KOPT-K1 (cell line): Measurements from ENCODE around the gene COPS3.
"Not testable (repeated sequence)": the region's sequence is repeated elsewhere in the genome, so short reads cannot be mapped to it uniquely, and the experiment has no call there.

ENCODE experiments used
- H3K27ac ChIP-seq: fragments of 200-600 bp; sonication (generic); 2 replicates; pipeline ENCODE4 v1.5.1; 2016; ENCODE audit warnings: antibody characterized with exemption, mild to moderate bottlenecking, low read depth, low read length; ENCODE audit not compliant: poor library complexity, severe bottlenecking
- H3K36me3 ChIP-seq: fragments of 200-600 bp; sonication (generic); 2 replicates; pipeline ENCODE4 v1.5.1; 2017; ENCODE audit warnings: antibody characterized with exemption, mild to moderate bottlenecking, low read length, moderate library complexity; ENCODE audit not compliant: insufficient read depth
- H3K9me3 ChIP-seq: fragments of 200-600 bp; sonication (generic); 2 replicates; pipeline ENCODE4 v1.5.1; 2017; ENCODE audit warnings: antibody characterized with exemption, low read length, mild to moderate bottlenecking; ENCODE audit not compliant: insufficient read depth, poor library complexity, severe bottlenecking

COPS3 gene

DNA sequence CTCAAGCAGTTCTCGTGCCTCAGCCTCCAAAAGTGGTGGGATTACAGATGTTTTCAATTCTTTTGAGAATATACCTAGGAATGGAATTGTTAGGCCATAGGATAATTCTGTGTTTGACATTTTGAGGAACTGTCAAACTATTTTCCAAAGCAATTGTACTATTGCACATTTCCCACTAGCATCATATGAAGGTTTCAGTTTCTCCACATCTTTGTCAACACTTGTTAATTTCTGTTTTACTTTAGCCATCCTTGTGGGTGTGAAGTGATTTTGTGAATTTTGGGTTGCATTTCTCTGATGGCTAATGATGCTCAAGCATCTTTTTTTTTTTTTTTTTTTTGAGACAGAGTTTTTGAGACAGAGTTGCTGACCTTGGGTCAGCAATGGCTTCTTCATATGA lies 28.3 kb upstream of the COPS3 start:
- Histone ChIP-seq H3K36me3 (peaks cover 38% of the 10 kb centered on the region), H3K9me3 (no peaks in the 10 kb centered on the region), H3K27ac (no peak overlapping the region)

DNA sequence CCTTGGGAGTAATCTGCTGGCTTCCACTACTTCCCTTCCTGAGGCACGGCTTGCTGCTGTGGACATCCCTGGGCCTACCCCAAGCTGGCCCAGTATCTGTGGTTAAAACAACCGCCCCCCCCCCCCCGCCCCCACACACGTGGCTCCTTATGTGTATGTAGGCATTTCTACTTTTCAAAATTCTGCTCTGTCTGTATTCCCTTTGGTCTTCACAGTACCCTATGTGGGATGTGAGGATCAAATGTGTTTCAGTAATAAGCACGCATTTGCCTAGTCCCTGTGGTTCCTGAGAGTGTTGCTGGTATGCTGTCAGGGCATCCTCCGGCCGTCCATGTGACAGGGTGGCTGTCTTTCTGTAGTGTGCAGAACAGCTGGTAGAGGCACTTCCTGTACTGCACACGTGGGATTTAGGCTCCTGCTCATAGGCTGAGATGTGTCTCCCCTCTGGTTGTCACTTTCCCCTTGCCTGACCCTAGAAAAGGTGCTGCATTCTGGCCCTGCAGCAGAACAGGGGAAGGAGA lies 24.3 kb upstream of the COPS3 start:
- Histone ChIP-seq H3K9me3 (no peaks in the 10 kb centered on the region), H3K27ac (peak overlapping the region; percentile 92), H3K36me3 (peaks cover 20% of the 10 kb centered on the region)

DNA sequence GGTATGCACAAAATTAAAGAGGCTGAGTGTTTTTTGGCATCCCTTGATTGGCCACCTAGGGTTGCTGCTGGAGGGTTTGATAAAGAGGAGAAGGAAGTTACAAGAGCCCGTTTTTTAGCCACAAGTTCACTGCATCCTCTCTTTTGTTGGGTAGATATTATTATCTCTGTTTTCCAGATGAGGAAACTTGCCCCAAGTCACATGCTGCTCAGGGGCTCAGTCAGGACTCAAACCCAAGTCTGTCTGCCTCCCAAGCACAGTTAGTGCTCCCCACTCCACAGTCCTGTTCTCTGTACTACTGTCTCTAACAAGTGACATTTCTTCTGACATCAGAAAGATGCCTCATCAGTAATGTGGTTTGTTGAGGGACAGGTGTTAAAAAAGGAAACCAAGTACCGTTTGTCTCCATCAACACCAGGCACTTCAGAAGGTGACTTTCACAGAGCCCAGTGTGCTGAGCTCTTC lies 23.5 kb upstream of the COPS3 start:
- Histone ChIP-seq H3K9me3 (no peaks in the 10 kb centered on the region), H3K36me3 (peaks cover 16% of the 10 kb centered on the region), H3K27ac (peak overlapping the region; percentile 92)

DNA sequence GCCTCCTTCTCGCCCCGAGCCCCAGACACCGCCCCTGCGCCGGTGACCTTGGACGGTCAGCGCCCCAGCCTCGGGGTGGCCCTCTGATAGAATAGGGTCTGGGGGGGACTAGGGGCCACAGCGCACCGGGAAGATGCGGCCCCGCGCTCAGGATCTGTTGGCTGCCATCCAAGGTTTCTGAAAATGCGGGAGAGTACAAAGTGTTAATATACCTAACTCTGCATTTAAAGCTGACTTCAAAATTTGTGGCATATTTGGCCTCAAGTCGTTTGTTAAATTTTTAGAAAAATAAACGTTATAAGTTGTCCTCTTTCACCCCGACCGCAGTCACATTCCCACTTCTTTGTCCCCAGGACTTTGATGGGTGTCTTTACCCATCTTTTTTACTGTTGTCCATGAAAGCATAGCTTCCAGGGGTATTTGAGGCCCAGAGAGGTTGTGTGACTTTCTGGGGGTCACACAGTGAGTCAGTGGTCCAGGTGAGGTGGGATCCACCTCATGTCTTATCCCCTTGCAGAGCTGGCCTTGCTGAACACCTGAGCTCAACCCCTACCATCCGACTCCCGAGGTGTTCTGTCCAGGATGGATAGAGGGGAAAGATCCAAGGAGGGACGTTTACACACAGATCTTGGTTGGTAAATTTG lies 22.9 kb upstream of the COPS3 start:
- H3K36me3 ChIP-seq, result peaks cover 10% of the 10 kb centered on the region
- peak overlapping the region; percentile 92 for H3K27ac ChIP-seq
- no peaks in the 10 kb centered on the region for H3K9me3 ChIP-seq

DNA sequence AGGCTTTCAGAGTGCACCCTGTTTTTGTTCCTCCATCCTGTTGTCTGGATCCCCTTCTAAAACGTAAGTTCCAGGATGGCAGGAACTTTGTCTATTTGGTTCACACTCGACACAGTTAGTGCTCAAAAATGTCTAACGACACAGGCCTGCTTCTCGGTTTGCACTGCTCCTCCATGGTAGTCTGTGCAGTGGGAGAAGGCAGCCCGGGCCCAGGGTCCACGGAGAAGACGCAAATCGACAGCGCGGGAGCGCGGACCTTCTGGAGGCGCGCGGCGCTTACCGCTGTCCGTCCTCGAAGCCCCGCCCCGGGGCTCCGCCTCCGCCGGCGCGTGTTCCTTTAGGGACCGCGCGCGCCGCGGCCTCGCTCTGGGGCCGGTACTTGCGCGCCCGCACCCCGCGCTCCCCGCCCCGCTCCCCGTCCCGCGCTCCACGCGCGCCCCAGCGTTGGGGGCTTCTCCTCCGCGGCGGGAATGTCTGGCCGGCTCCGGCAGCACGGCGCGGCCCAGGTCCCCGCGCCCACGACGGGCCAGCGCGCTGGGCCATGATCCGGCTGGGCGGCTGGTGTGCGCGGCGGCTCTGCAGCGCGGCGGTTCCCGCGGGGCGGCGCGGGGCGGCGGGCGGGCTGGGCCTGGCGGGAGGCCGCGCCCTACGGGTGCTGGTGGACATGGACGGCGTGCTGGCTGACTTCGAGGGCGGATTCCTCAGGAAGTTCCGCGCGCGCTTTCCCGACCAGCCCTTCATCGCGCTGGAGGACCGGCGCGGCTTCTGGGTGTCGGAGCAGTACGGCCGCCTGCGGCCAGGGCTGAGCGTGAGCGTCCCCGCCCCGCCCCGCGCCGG lies 22.2 kb upstream of the COPS3 start, which contains the start of gene NT5M:
Gene NT5M (plus strand): TSS at position 364 of the 837 bp plus-strand sequence. CDS start 178 bp downstream, at position 542.
- Histone ChIP-seq H3K27ac (peak within 1 kb of the TSS; percentile 92), H3K36me3 (0 out of 2 replicates have a peak, but pooled peaks cover 4% of the 10 kb centered on the region), H3K9me3 (no peaks in the 10 kb centered on the region)

DNA sequence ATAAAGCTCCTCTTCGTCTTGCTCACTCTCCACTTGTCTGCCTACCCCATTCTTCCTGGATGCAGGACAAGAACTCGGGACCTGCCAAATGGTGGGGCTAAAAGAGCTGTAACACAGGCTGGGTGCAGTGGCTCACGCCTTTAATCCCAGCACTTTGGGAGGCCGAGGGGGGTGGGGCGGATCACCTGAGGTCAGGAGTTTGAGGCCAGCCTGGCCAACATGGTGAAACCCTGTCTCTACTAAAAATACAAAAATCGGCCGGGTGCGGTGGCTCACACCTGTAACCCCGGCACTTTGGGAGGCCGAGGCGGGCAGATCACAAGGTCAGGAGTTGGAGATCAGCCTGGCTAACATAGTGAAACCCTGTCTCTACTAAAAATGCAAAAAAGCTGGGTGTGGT lies 20.6 kb upstream of the COPS3 start:
- H3K9me3 ChIP-seq, H3K36me3 ChIP-seq, H3K27ac ChIP-seq: not testable (repeated sequence)

DNA sequence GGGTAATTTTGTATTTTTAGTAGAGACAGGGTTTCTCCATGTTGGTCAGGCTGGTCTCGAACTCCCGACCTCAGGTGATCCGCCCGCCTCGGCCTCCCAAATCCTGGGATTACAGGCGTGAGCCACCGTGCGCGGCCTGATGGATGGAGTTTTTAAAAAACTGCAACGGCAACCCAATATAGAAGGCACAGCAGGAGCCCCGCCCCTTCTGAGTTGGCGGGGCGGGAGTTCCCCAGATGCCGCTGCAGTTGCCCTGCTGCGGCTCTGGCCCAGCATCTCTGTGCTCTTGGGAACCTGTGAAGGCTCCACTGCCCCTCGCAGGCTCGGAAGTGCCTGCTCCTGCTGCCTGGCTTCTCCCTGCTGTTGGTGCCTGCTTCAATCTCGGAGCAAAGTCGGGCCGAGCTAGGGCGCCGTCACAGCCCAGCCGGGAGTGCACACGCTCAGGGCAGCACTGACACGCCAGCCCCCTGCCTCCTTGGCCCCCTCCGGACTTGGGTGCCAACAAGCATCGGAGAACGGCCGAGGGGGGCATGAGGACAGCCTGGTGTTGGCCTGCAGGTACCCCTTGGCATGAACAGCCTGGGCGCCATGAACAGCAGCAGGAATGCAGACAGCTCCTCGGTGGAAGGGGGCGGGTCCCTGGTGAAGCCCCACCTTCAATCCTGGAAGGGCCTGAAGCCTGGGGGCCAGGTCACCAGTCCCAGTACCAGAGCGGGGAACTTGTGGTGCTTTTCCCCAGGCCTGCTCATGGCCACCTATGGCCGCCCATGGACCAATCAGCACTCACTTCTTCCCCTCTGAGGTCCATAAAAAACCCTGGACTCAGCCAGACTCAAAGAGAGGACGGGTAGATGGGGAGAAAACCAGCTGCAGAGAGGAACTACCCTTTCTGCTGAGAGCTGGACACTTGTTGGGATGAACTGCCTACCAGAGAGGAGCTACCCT lies 19.9 kb upstream of the COPS3 start:
- H3K9me3 ChIP-seq, result no peaks in the 10 kb centered on the region
- no peak overlapping the region for H3K27ac ChIP-seq
- H3K36me3 ChIP-seq, result no peaks in the 10 kb centered on the region

DNA sequence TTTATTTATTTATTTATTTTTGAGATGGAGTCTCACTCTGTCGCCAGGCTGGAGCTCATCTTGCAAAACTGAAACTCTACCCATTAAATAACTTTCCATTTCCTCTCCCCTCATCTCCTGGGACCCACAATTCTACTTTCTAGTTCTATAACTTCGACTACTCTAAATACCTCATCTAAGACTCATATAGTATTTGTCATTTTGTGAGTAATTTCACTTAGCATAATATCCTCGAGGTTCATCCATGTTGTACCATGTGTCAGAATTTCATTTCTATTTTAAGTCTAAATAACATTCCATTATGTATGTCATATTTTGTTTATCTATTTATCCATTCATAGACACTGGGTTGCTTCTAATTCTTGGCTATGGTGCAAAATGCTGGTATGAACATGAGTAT lies 17.1 kb upstream of the COPS3 start:
- H3K36me3 ChIP-seq, result no peaks in the 10 kb centered on the region
- no peaks in the 10 kb centered on the region for H3K9me3 ChIP-seq
- H3K27ac ChIP-seq, result no peak overlapping the region

DNA sequence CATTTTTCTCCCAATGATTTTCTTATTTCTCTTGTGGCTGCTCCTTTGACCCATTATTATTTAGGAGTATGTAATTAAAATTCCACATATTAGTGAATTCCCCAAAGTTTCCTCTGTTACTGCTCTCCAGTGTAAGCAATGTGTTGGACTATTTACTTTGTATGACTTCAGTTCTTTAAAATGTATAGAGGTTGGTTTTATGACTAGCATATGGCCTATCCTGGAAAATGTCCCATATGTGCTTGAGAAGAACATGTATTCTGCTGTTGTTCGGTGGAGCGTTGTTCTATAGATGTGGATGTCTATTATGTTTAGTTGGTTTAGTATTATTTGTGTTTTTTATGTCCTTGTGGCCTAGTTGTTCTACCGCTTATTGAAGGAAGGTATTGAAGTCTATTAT lies 16.2 kb upstream of the COPS3 start:
- Histone ChIP-seq H3K36me3 (no peaks in the 10 kb centered on the region), H3K27ac (no peak overlapping the region), H3K9me3 (no peaks in the 10 kb centered on the region)

DNA sequence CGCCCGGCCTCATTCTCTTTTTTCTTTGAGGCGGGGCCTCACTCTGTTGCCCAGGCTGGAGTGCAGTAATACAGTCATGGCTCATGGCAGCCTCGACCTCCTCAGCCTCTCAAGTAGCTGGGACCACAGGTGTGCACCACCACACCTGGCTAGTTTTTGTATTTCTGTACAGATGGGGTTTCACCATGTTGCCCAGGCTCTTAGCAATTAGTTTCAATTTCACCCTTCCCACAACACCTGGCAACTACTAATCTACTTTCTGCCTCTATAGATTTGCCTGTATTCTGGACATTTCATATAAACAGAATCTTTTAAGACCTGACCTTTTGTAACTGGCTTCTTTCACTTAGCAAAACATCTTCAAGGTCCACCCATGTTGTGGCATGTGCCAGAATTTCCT lies 14.1 kb upstream of the COPS3 start:
- no peaks in the 10 kb centered on the region for H3K9me3 ChIP-seq
- no peak overlapping the region for H3K27ac ChIP-seq
- H3K36me3 ChIP-seq, result no peaks in the 10 kb centered on the region

DNA sequence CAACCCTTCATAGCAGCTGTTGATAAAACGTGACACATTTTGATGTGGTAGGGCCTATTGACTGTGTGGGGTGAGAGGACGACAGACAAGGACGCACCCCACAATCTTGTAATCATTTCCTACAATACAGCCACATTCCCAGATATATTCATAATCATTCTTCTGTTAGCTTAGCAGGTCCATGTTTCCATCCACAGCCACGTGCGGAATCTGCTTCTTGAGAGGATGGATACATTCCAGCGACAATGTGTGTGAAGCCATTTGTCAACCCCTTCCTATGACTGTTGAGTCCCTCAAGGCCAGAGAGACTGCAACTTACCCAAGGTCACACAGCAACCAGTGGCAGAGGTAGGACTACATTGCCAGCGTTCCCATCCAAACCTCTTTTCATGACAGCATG lies 8.7 kb upstream of the COPS3 start:
- no peaks in the 10 kb centered on the region for H3K9me3 ChIP-seq
- no peaks in the 10 kb centered on the region for H3K36me3 ChIP-seq
- no peak overlapping the region for H3K27ac ChIP-seq

DNA sequence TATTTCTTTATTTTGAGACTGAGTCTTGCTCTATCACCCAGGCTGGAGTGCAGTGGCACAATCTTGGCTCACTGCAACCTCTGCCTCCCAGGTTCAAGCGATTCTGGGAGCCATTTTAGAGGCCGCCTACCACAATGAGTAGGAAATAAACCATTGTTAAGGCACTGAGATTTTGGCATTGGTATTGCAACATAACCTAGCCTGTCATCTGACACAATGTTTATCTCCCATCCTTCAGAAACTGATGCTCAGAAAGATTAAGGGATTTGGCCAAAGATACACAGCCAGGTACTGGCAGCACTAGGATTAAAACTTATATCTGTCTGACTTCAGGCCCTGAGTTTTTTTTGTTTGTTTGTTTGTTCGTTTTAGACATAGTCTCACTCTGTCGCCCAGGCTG lies 8.0 kb upstream of the COPS3 start:
- H3K9me3 ChIP-seq, result no peaks in the 10 kb centered on the region
- no peaks in the 10 kb centered on the region for H3K36me3 ChIP-seq
- no peak overlapping the region for H3K27ac ChIP-seq

DNA sequence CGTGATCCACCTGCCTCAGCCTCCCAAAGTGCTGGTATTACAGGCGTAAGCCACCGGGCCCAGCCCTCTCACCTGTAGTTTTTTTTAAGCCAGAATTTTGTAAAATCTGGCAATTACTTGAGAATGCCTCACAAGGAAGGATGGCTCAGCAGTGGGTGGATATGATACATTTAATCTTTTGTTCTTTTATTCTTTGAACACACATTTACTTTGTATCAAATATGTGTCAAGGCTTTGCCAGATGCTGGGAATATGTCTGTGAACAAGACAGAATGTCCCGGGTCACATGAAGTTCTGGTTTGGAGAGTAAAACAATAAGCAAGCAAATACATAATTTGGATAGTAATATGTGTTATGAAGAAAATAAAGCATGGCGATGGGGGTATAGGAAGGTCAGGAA lies 4.9 kb upstream of the COPS3 start:
- H3K9me3 ChIP-seq, result no peaks in the 10 kb centered on the region

DNA sequence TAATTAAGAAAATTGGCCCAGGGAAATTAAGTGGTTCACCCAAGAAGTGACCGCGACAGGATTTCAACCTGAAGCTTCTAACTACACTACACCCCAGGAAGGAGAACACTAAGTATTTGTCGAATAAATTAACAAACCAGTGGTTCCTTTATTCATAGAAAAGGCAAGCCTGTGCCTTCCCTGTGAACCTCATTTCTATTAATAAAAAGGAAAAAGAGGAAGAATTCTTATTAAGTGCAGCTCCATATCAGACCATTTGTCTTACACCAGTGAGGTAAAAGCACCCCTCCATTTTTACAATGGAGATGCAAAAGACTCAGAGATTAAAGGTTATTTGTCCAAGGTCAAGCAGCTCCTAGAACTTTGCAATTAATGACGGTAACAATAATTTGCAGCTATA lies 1.7 kb downstream of the COPS3 start:
- H3K36me3 ChIP-seq, result peaks cover 54% of the 10 kb centered on the region
- H3K27ac ChIP-seq, result peak overlapping the region; percentile 98
- H3K9me3 ChIP-seq, result no peaks in the 10 kb centered on the region

More for the DNA sequence above, 4.9 kb upstream of the COPS3 start:
- Histone ChIP-seq H3K36me3 (no peaks in the 10 kb centered on the region), H3K27ac (no peak overlapping the region)

DNA sequence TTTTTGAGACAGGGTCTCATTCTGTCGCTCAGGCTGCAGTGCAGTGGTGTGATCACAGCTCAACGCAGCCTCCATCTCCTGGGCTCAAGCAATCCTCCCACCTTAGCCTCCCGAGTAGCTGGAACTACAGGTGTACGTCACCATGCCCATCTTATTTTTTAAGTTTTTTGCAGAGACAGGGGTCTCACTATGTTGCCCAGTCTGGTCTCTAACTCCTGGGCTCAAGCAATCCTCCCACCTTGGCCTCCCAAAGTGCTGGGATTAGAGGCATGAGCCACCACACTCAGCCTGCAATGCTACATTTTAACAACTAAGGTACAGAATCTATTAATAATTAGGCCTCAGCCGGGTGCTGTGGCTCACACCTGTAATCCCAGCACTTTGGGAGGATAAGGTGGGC lies 3.6 kb downstream of the COPS3 start:
- not testable (repeated sequence) for H3K9me3 ChIP-seq, H3K27ac ChIP-seq
- peaks cover 73% of the 10 kb centered on the region for H3K36me3 ChIP-seq
